HG03025 (cell line): ENCODE measurements around the gene TMPRSS4.

Experiments
- ATAC-seq: cut with Tn5 transposase; IDR thresholded peaks from one replicate; pipeline ENCODE4 v1.9.1; 2021; ENCODE audit warnings: mild to moderate bottlenecking, moderate library complexity; ENCODE audit not compliant: unreplicated experiment, low FRiP score

Gene TMPRSS4

DNA sequence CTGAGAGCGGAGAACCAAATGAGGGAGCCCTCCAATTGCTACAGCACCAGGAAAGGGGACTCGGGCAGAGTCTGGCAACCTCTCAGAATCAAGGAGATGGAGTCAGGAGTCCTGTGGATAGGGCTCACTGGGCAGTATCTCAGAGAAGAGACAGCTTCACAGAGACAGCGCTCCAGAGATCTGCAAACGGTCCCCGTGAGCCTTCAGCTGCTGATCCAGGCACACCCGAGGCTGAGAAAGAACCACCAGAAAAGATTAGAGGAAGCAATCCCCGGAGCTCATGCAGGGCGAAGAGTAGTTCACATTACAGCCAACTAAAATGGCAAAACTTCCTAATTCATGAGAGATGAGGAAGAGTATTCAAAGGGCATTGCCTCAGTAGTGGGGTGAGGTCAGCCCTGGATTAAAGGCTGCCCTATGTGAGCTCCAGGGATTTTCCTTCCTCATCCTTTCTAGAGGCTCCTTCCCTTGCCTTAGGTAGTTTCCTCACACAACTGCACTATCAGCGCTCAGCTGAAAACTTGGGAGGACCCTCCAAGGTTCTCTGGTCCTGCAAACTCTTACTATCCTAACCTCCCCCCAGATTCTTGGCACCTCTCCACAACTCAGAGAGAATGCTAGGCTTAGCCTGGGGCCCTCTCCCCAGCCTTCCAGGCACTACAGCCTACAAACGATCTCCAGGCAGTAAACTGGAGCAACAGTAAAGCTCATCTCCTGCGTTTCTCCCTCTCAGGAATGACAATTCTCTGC lies 52.0 kb downstream of the TMPRSS4 start:
- no peak for ATAC-seq

DNA sequence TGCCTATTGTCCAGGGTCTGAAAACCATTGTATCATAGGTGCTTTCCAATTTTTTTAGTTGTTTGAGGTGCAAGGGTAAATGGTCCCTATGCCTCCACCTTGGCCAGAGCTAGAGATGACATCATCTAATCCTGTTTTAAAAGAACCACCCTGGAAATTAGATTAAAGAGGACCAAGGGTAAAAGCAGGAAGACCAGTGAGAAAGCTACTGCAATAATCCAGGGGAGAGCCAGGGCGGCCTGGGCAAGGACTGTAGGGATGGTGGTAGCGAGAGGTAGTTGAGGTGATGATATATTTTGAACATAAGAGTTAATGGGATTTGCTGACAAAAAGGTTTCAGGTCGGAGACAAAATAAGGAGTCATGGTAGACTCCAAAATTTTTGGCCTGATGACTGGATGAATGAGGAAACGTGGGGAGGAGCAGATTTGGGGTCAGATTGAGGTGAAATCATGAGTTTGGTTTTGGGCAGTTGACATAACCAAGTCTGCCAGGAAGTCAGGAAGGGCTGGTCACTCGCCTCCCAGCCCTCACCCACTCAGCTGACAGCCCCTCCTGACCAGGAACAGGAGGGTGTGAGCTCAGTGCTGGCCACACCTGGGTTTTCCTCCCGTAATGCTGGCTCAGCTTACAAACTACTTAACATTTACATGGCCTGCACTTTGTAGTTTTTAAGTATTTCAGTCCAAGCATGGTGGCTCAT lies 52.7 kb downstream of the TMPRSS4 start:
- no peak for ATAC-seq

DNA sequence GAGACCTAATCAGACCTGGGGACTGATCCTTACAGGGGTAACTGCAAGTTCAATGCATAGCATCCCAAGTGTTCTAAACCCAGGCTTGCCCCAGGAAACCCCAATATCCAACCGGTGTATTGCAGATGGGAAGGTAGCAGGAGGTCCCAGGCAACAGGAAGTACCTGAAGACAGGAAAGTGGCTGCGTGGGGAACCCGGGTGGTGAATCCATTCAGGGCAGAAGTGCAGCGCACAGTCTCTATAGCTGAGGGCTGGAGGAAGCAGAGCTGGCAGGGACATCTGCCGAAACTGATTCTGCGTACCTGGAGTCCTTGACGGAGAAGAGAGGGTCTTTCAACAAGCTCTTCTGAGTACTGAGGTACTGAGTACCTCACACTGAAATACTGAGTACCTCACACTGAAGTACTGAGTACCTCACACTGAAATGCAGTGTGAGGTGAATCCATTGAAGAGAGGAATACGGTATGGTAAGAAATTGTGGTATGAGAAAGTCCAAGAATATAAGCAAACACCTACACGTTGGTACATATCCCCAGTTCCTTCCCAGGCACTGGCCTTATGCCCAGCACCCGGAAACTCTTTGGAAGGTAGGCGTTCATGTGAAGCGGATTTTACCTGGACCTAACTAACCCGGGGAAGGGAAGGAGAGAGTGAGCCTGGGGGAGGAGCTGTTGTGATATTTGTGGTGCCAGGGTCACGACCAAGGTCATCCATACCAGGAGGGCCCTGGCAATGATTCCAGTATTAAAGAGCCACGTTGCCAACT lies 55.7 kb downstream of the TMPRSS4 start:
- ATAC-seq: no peak

DNA sequence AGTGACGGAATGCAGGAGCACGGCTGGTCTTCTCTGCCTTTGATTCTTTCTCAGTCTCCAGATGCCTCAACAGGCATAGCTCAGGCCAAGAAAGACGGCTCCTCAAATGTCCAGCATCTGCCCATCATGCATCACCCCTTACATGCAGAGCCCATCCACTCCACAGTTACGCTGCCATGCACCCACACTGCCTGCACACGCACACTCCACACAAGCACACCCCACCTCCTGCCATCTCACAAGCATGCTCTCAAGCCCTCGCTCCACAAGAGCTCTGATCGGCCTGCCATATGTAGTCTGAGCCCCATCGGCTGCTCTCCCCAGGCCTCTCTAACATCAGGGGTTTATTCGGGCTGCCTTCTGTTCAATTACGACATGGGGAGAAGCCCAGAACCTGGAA lies 56.9 kb downstream of the TMPRSS4 start:
- no peak for ATAC-seq

DNA sequence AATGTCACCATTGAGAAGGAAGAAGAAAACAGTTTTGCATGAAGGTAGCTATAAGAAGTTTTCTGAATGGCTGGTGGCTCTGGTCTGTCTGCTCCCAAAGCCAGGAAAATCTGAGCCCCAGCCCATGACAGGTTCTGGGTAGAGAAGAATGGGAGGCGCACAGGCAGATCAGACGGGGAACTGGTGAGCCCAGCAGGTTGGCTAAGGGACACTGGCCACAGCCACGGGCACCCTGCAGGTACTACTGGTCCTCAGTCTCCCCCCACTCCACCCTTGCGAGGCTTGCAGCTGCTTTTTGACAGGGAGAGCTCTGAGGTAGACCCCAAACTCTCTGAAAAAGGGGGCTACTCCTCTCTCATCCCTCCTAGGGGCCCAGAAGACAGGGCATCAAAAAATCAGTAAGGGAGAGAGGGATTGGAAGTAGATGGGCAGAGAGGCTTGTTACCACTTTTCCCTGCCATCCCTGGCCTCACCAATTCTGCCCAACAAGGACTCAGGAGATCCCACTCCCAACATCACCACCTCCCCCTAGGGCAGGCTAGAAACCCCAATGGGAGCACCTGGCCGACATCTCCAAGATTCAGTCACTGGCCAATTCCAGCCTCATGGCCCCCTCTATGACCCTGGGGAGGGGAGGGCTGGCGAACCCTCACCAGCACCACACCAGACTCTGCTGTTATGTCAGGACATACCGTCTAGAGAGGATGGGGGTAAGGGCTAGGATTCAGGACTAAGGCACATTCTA lies 58.3 kb downstream of the TMPRSS4 start:
- no peak for ATAC-seq

DNA sequence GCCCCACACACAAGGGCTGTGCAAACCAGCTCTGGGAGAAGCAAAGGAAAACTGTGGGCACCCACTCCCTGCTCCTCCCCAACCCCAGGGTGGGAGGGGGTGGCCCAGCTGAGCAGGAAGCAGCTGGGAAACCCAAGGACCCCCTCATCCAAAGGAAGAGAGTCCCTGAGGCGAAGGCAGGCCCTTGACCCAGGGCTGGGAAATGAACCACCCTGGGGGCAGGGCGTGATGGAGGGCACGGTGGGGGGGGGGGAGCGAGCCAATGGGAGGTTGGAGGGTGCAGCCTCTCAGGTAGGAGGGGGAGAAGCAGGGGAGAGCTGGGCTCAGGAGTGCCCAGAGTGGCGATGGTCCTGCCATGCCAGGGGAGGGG lies 58.9 kb downstream of the TMPRSS4 start:
- ATAC-seq: no peak

DNA sequence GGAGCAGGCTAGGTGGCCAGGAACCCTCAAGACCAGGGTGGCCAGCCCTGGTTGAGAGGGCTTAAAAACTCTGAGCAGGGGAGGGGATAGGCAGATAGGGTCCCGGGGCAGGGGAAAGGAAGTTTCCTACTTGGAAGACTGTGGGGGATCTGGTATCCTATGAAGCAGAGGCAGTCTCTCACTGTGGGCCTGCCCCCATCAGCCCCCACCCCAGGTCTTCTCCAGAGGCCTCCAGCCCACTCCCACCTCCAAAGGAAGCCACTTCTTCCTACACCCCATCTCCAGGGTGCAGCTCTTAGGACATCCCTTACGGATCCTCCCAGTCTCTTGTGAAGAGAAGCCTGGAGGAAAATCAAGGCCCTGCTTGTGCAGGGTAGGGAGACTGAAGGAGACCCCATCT lies 59.5 kb downstream of the TMPRSS4 start:
- ATAC-seq: no peak

DNA sequence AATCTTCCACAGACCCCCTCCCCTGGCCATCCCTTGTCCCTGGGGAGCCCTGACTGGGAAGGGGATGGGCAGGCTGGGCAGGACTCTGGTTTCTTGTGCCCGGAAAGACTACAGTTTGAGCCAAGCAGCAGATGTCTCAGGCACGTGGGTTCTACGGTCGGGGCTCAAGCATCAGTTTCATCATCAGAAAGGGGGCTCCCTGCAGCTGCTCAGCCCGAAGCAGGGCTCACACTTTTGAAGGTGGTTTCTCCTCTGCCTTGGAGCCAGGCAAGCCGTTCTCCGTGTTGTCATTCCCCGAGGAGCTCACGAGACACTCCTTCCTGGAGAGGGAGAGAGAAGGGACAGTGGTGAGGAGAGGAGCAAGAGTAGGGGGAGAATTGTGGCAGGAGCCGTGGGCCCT lies 59.9 kb downstream of the TMPRSS4 start:
- no peak for ATAC-seq

DNA sequence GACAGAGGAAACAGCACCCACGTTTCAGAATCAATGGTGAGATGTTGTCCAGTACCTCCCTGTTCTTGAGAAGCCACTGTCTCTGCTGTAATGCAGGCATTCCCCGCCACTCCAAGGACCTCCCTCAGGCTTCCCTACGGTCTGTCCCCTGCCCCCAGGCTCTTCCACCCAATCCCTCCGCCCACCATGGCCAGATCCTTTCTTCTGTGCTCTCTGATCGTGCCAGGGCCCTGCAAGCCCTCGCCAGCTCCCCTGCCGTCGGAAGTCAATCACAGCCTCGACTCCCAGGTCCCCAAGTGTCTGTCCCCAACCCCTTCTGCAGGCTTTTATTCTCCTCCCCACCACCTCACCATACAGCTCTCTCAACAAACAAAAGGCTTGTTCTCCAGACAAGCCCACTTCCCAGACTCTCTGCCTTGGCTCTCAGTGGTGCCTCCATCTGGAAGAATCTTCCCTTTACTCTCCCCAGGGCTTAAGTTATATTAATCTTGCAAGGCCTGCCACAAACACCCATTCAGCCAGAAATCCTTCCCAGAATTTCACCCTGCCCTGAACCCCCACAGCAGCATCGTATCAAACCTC lies 62.1 kb downstream of the TMPRSS4 start:
- no peak for ATAC-seq

DNA sequence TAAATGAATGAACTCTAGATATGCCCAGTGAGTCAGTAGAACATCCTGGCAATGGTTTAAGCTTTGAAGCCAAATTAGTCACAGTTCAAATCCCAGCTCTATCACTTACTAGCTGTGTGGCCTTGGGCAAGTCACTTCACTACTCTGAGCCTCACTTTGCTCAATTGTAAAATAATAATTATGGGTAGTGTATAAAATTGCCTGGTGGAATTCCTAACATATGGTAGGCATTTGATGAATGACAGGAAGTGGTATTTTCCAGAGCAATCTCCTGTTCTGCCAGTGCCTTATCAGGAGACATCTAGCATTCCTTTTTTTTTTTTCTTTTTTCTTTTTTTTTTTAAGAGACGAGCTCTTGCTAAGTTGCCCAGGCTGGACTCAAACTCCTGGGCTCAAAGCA lies 62.7 kb downstream of the TMPRSS4 start:
- no peak for ATAC-seq

DNA sequence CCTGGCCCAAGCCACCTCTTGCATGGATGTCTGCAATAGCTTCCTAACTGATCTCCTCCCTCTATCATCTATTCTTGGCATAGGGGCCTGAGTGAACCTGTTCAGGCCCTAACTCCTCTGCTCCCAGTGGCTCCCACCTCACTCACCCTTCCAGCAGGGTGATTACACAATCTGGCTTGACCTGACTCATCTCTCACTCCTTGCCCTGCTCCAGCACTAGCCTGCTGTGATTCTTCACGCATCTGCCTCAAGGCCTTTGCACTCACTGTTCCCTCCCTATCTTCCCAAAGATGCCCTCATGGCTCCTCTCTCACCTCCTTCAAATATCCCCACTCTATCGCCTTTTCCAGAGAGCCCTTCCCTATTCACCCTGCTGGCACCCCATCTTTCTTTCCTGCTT lies 65.2 kb downstream of the TMPRSS4 start:
- no peak for ATAC-seq

DNA sequence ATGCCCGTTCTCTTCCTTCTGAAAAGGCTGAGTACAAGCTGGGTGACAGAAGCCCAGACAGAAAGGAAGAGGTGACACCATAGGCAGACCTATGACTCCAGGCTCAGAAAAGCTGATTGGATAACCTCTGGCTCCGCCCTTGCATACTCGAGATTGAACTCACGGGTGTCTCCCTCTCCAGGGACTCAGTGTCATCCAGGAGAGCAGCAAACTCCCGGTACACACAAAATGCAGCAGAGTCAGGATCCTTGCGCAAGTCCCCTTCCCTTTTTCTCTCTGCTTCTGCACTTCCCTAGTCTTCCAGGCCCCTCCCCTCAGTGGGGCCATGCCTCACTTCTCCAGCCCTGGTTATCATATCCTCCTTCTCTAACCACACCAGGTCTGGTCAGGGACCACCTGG lies 65.9 kb downstream of the TMPRSS4 start:
- ATAC-seq: no peak

DNA sequence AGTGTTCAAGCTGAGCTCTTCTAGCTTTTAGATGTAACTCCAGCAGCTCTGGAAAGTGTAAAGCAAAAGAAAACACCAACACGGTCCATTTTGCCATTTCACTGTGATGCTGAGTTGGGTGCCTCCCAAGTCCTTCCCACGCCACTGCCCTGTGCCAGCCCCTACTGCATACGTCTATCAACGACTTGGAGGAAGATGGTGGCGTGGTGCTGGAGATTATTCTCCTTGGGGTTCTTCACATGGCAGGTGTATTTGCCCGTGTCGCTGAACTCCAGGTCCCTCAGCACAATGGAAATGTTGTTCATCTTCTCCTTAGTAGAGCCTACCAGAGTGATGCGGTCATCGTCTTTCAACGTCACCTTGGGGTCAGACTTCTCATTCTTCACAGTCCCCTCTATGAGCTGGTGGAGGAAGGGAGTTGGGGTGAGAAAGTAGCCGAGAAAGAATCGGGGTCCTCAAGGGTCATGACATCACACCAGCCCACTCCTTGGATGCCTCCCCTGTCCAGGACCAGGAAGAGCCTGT lies 66.8 kb downstream of the TMPRSS4 start:
- no peak for ATAC-seq

DNA sequence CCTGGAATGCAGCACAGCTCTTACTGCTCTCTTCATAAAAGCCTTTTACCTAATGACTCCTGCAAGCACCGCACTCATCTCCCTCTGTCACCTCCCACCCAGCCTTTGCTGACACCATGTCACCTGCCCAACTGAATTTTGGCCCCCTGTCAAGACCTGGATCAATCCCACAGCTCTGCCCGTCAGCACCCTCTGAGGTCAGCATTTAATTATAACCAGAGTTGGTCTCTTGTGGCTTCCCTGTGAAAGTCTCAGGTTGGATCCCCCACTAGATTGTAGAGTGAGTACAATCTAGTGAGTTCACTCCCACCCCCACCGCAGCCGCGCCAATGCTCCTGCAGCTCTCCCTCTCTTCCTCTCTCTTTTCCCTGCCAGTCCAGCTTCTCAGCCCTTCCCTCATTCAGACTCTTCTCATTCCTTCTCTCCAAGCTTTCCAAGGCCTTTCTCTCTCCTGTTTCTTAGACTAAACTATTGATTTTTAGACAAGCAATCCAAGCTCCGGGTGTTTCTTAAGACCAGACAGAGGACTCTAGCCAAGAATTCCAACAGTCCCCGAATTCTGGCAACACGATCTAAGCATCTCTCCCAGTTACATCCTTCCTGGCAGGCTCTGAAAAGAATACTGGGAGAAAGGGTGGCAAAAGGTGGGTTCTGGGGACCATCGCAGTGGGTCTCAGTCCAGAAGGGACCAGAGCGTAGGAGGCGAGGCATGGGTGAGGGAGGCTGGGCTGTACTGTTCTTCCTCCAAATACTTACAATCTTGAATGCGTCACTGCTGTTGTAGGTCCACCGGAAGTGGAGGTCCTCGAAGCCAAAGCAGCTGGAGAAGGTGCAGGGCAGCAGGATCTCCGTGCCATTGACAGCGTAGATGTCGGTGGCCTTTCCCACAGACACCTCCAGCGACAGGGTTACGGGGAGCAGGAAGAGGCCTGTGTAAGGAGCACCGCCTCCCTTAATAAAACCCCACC lies 67.7 kb downstream of the TMPRSS4 start:
- ATAC-seq: no peak

DNA sequence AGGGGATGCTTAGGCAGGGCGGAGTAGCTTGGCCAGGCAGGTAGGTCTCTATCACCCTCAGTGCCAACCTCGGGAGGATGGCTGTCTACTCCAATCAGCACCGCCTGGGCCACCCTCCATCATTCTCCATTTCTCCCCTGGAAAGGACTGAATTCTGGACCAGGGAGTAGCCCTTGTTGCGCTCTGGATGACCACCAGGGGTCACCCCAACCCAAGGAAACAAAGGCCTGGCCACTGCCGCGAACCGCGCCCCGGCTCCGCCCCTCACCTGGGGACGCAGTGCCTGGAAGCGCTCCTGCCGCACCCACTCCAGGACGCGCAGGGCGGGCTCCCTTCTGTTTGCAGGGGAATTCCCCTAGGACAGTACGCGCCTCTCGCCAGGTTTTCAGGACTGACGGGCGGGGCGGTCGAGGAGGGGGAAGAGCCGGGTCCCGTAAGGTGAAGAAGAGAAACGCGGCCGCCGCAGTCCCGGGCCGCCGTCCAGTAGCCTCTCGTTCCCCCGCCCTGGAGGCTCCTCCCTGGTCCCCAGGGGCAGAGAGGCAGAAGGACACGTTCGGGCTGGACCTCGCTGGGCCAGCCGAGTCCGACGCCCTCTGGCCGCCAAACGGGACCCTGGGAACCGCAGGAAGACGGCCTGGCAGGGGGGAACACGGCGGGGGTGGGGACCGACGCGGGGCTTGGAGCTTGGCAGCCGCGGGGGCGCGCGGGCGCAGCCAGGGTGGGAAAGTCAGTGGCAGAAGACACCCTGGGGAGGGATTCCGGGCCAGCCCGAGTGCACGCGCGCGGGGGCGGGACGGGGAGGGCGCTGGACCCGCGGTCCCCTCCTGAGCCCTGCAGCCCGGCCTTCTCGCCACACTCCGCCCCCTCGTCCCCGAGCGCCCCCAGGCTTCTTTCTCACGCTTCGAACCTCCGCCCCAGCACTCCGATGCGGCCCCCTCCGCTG lies 68.7 kb downstream of the TMPRSS4 start:
- ATAC-seq: peak; percentile 73

DNA sequence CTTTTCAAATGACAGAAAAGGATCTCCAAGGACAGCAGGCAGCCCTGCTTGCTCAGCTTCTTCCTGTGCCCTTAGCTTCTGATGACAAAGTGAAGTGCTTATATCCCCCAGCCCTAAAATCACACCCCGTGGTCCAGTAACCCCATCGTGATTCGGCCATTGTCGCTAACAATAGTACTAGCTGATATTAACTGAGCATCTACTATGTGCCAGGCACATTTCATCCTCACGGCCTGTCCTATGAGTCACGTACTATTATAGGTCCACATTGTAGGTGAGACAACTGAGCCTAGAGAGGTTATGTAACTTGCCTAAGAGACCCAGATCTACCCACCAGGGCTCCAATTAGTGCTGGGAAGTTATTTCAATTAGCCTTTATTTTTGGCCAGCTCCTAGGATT lies 69.7 kb downstream of the TMPRSS4 start:
- ATAC-seq: no peak

DNA sequence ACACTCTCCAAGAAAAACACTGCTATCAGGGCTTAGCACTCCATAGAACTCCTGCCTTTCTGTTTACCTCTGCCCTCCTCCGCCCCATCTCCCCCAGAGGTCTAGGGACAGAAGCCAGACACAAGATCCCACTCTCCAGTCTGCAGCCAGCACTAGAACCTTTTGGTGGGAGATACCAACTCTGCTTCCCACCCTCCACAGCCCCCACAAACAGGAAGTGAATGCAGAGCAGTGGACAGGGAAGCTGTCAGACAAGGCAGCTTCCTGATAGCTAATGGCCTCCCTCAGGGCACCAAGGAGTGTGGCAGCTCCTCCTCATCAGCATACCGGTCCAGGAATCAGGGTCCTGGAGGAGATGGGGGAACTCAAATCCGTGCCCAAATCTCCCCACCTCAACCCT lies 70.6 kb downstream of the TMPRSS4 start:
- no peak for ATAC-seq

DNA sequence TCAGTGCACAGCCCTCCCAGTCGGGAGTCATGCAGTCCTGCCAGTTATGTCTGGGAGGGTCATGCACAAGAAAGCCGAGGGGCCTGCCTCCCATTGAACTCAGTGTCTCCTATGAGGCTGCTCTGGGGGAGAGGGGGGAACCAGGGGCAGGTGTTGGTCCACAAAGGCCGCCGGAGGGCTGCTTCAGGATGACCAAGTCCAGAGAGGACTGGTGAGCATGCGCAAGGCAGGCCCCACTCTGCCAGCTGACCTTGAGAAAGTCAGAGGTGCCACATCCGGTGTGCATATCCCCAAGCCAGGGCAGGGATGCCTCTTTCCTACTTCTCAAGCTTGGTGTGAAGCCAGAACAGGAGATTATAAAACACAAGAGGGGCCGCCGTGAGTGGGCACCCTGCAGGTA lies 71.4 kb downstream of the TMPRSS4 start:
- ATAC-seq: no peak
